HepG2 (cell line): Measurements from ENCODE around the gene ITPR1. TPM values are rescaled to one million over a fixed set of nuclear protein-coding genes. Genes with fewer than 3 reads are reported as not detected.

ENCODE experiments used
- DBP ChIP-seq: sonication (generic); formaldehyde crosslinking; IDR thresholded peaks from 2 replicates; pipeline ENCODE4 v1.4.0; 2020; ENCODE audit warnings: missing genetic modification reagents; ENCODE audit errors: not compliant biosample characterization
- HOXD1 ChIP-seq: sonication (generic); formaldehyde crosslinking; IDR thresholded peaks from 2 replicates; pipeline ENCODE4 v1.5.0; 2020; ENCODE audit warnings: missing genetic modification reagents
- KLF9 ChIP-seq: IDR thresholded peaks from 2 replicates; pipeline ENCODE4 v1.6.1; 2016; ENCODE audit warnings: low read depth
- MAFG ChIP-seq: sonication (generic); formaldehyde crosslinking; IDR thresholded peaks from 2 replicates; pipeline ENCODE4 v1.5.1; 2020; ENCODE audit warnings: mild to moderate bottlenecking, missing genetic modification reagents
- NFKB2 ChIP-seq: sonication (generic); formaldehyde crosslinking; IDR thresholded peaks from 2 replicates; pipeline ENCODE4 v1.4.0; 2020; ENCODE audit warnings: missing genetic modification reagents, borderline replicate concordance
- POGK ChIP-seq: sonication (generic); formaldehyde crosslinking; conservative IDR thresholded peaks from 2 replicates; pipeline ENCODE4 v1.8.0; 2022; ENCODE audit warnings: mild to moderate bottlenecking, moderate library complexity, missing genetic modification reagents
- RCOR2 ChIP-seq: IDR thresholded peaks from 2 replicates; pipeline ENCODE4 v1.6.1; 2016; ENCODE audit warnings: missing biosample characterization, missing genetic modification reagents
- RFX1 ChIP-seq: fragments of 450-650 bp; IDR thresholded peaks from 2 replicates; pipeline ENCODE4 v1.6.1; 2017
- SOX6 ChIP-seq, 2 experiments: fragments of 450-650 bp in 1 of 2; sonication (generic) in 1 of 2; formaldehyde crosslinking in 1 of 2; IDR thresholded peaks; 2 replicates each; pipeline versions ENCODE4 v1.4.0 to v1.6.1; 2017 to 2020; ENCODE audit warnings: antibody characterized with exemption in 1 of 2, mild to moderate bottlenecking in 1 of 2, missing genetic modification reagents in 1 of 2
- TFAP4 ChIP-seq: sonication (generic); IDR thresholded peaks from 2 replicates; pipeline ENCODE4 v1.6.1; 2016; ENCODE audit warnings: low read depth, borderline replicate concordance
- ZBTB25 ChIP-seq: IDR thresholded peaks from 2 replicates; pipeline ENCODE4 v1.6.1; 2018; ENCODE audit warnings: missing genetic modification reagents
- ZBTB33 ChIP-seq: sonication (generic); formaldehyde crosslinking; IDR thresholded peaks from 2 replicates; pipeline ENCODE4 v1.4.0; 2020; ENCODE audit warnings: missing genetic modification reagents
- ZFY ChIP-seq: sonication (generic); formaldehyde crosslinking; IDR thresholded peaks from 2 replicates; pipeline ENCODE4 v1.4.0; 2020; ENCODE audit warnings: missing genetic modification reagents
- ZMYM4 ChIP-seq: sonication (generic); formaldehyde crosslinking; IDR thresholded peaks from 2 replicates; pipeline ENCODE4 v1.8.1; 2023; ENCODE audit warnings: mild to moderate bottlenecking, missing genetic modification reagents
- ZNF142 ChIP-seq: sonication (generic); formaldehyde crosslinking; IDR thresholded peaks from 2 replicates; pipeline ENCODE4 v1.4.0; 2020; ENCODE audit warnings: missing genetic modification reagents
- ZNF232 ChIP-seq: sonication (generic); formaldehyde crosslinking; IDR thresholded peaks from 2 replicates; pipeline ENCODE4 v1.4.0; 2020; ENCODE audit warnings: missing genetic modification reagents, borderline replicate concordance
- polyA plus RNA-seq, 8 experiments: library from polyadenylated mRNA; depleted of rRNA in 3 of 8; stranded (reverse) in 7 of 8; unstranded in 1 of 8; fragments of >200 nt; fragmentation: Illumina TruSeq in 4 of 8; extraction: Trizol in 4 of 8; gene quantifications; 2 replicates each; pipeline versions ENCODE4 v1.2.1 to v1.2.3, GENCODE V29; 2011 to 2016; ENCODE audit warnings: low read depth in 4 of 8, missing spikeins in 1 of 8, mixed read lengths in 1 of 8; ENCODE audit not compliant: insufficient read depth in 1 of 8
- total RNA-seq, 5 experiments: library from RNA; depleted of rRNA; stranded (reverse); fragments of >200 nt; fragmentation: Illumina TruSeq; extraction: Trizol; gene quantifications; 2 replicates each; pipeline ENCODE4 v1.2.3, GENCODE V29; 2016; ENCODE audit warnings: low read depth in 1 of 5

ITPR1 gene
- total and polyA plus RNA-seq, 2 of the 13 experiments (the other 11 are each of a cell fraction or from before 2014, with no cell fraction given) = 10.0 to 11.4 TPM

- TF ChIP-seq NFKB2 (no peak), KLF9 (CRISPR knock-in tag) (no peak), HOXD1 (CRISPR knock-in tag) (no peak), ZBTB33 (CRISPR knock-in tag) (no peak), SOX6 (IDR thresholded peaks at IDR 0.05) (no peak), SOX6 (CRISPR knock-in tag; IDR thresholded peaks at IDR 0.05) (peak; percentile 19; the same call in 1 of the 2 replicates), ZBTB25 (CRISPR knock-in tag) (no peak), MAFG (no peak), ZNF232 (CRISPR knock-in tag) (no peak), POGK (CRISPR knock-in tag) (no peak), TFAP4 (no peak), RCOR2 (CRISPR knock-in tag) (0 out of 2 replicates have a peak, but pooled peaks have one; percentile 18), ZMYM4 (CRISPR knock-in tag) (no peak), DBP (CRISPR knock-in tag) (no peak), ZFY (CRISPR knock-in tag) (no peak), RFX1 (no peak), ZNF142 (CRISPR knock-in tag) (peak; percentile 49; the same call in 1 of the 2 replicates)
Observed at GRCh38 chr3:4505688-4506558, 12.8 kb downstream of the ITPR1 start (continued).
